Activated B cell treated with CpG ODN at 0.5 μM for 24 hours (primary cell): ENCODE data around the gene NIPSNAP3A. TPM values are rescaled to one million over a fixed set of nuclear protein-coding genes. Genes with fewer than 3 reads are reported as not detected.
A peak's percentile ranks its signal among the peaks of the same experiment; 100 is the strongest.
"Not testable (repeated sequence)": the region's sequence is repeated elsewhere in the genome, so short reads cannot be mapped to it uniquely, and the experiment has no call there.

ENCODE experiments used
- ATAC-seq: fragments of 200-7000 bp; cut with Tn5 transposase; one replicate; pipeline ENCODE4 v1.10.0; 2021; ENCODE audit warnings: low read depth, mild to moderate bottlenecking, moderate library complexity
- CTCF ChIA-PET: fragments of 350-600 bp; sonication (Branson Sonifier 250); formaldehyde crosslinking; loops from one replicate; lab custom pipeline; 2021; ENCODE audit warnings: antibody characterized with exemption; lab: Charles Lee
- POLR2A ChIA-PET: fragments of 350-600 bp; sonication (Branson Sonifier 250); formaldehyde crosslinking; loops from one replicate; lab custom pipeline; 2021; ENCODE audit warnings: antibody characterized with exemption; lab: Charles Lee
- DNase-seq: peaks from one replicate; pipeline ENCODE4 v3.0.0; 2022
- H3K27ac Mint-ChIP-seq: one replicate; pipeline ENCODE4 v1.8.0; 2020; ENCODE audit warnings: mixed read lengths
- H3K27me3 Mint-ChIP-seq: one replicate; pipeline ENCODE4 v1.8.0; 2021; ENCODE audit warnings: mixed read lengths
- H3K36me3 Mint-ChIP-seq: one replicate; pipeline ENCODE4 v1.8.0; 2021; ENCODE audit warnings: low read depth, mixed read lengths
- H3K4me1 Mint-ChIP-seq: one replicate; pipeline ENCODE4 v1.8.0; 2021; ENCODE audit warnings: mixed read lengths
- H3K4me3 Mint-ChIP-seq: one replicate; pipeline ENCODE4 v1.8.0; 2020; ENCODE audit warnings: mild to moderate bottlenecking, mixed read lengths
- H3K9me3 Mint-ChIP-seq: one replicate; pipeline ENCODE4 v1.8.0; 2020; ENCODE audit warnings: mixed read lengths
- CTCF ChIP-seq: fragments of 200-600 bp; IDR thresholded peaks from one replicate; pipeline ENCODE4 v1.8.0; 2022; ENCODE audit warnings: antibody characterized with exemption, mild to moderate bottlenecking
- intact Hi-C: fragments of 100-400 bp; cut with micrococcal nuclease; formaldehyde crosslinking; loops from one replicate; pipeline ENCODE4 v1.15.1; 2024
- total RNA-seq: library from RNA; stranded (reverse); gene quantifications from 2 replicates; pipeline ENCODE4 v1.2.3, GENCODE V29; 2022

The NIPSNAP3A gene
- 21.9 and 22.7 TPM in 2 replicates for total RNA-seq

- H3K4me3 Mint-ChIP-seq = peak within 1 kb of the TSS; percentile 99
- peak within 1 kb of the TSS; percentile 99 for H3K27ac Mint-ChIP-seq
- peak; percentile 91 for DNase-seq
- H3K36me3 Mint-ChIP-seq = peaks cover 29% of the 10 kb centered on the region
- ChIA-PET CTCF (interaction anchor here (0.8 to 2.4 kb wide), 7 partner anchors 14 to 667 kb away, joined by 4 to 9 read pairs (median 4); partner anchors contain the start of gene NIPSNAP3B), POLR2A (interaction anchor here (0.8 to 7.0 kb wide), 12 partner anchors 9 to 654 kb away, joined by 3 to 83 read pairs (median 10); partner anchors contain the start of genes NIPSNAP3B, SLC44A1 and SMC2)
- peak; percentile 89 for ATAC-seq
- peaks cover 34% of the 10 kb centered on the region for H3K4me1 Mint-ChIP-seq
- TF ChIP-seq CTCF = no peak
- H3K9me3 Mint-ChIP-seq = no peaks in the 10 kb centered on the region
- no peaks in the 10 kb centered on the region for H3K27me3 Mint-ChIP-seq
- intact Hi-C loops = loop anchor here (1.0 to 10.0 kb wide), 12 partner anchors 12 to 947 kb away; partner anchors contain the start of genes ABCA1, FKTN, FSD1L and NIPSNAP3B
These were observed at the start of gene NIPSNAP3A for GRCh38 chr9:104747565-104748358. TSS of gene NIPSNAP3A (plus strand) at chr9:104747683. CDS start at chr9:104747793, 110 bp downstream.

- Mint-ChIP-seq H3K27me3 (no peaks in the 10 kb centered on the region), H3K36me3 (peaks cover 2% of the 10 kb centered on the region), H3K27ac (no peak overlapping the region), H3K4me3 (no peak overlapping the region), H3K4me1 (no peaks in the 10 kb centered on the region), H3K9me3 (peaks cover 3% of the 10 kb centered on the region)
- no peak for DNase-seq
- POLR2A ChIA-PET = no interaction called here
- intact Hi-C loops = no loop called here
- CTCF ChIA-PET = no interaction called here
- no peak for TF ChIP-seq CTCF
- no peak for ATAC-seq
These were observed 47.2 kb upstream of the NIPSNAP3A start for GRCh38 chr9:104700306-104700705.

- H3K4me1 Mint-ChIP-seq, POLR2A ChIA-PET, H3K27ac Mint-ChIP-seq, H3K9me3 Mint-ChIP-seq, H3K36me3 Mint-ChIP-seq, CTCF ChIA-PET, DNase-seq, H3K27me3 Mint-ChIP-seq, H3K4me3 Mint-ChIP-seq, ATAC-seq, intact Hi-C loops: not testable (repeated sequence)
These were observed 38.7 kb upstream of the NIPSNAP3A start for GRCh38 chr9:104708737-104709136.

GRCh38 chr9:104711604-104712003, 35.9 kb upstream of the NIPSNAP3A start:
- intact Hi-C loops = no loop called here
- no peak for TF ChIP-seq CTCF
- Mint-ChIP-seq H3K9me3 (no peaks in the 10 kb centered on the region), H3K27me3 (no peaks in the 10 kb centered on the region), H3K4me3 (no peak overlapping the region), H3K27ac (no peak overlapping the region), H3K4me1 (peaks cover 5% of the 10 kb centered on the region), H3K36me3 (peaks cover 5% of the 10 kb centered on the region)
- CTCF ChIA-PET = no interaction called here
- POLR2A ChIA-PET = no interaction called here
- no peak for ATAC-seq
- no peak for DNase-seq

GRCh38 chr9:104725014-104725413, 22.5 kb upstream of the NIPSNAP3A start:
- POLR2A ChIA-PET = no interaction called here
- CTCF ChIA-PET = no interaction called here

More at GRCh38 chr9:104725014-104725413, 22.5 kb upstream of the NIPSNAP3A start:
- H3K4me3 Mint-ChIP-seq = no peak overlapping the region
- TF ChIP-seq CTCF = no peak
- ATAC-seq = no peak
- H3K9me3 Mint-ChIP-seq = no peaks in the 10 kb centered on the region
- intact Hi-C loops = no loop called here
- DNase-seq = no peak
- no peaks in the 10 kb centered on the region for H3K27me3 Mint-ChIP-seq
- no peak overlapping the region for H3K27ac Mint-ChIP-seq
- no peaks in the 10 kb centered on the region for H3K4me1 Mint-ChIP-seq
- H3K36me3 Mint-ChIP-seq = peaks cover 5% of the 10 kb centered on the region
